T1000 (cell line): ENCODE data around the gene ACAA2.
"Not testable (repeated sequence)": the region's sequence is repeated elsewhere in the genome, so short reads cannot be mapped to it uniquely, and the experiment has no call there.

Source experiments
- DNase-seq: peaks from one replicate; lab custom pipeline; 2025; ENCODE audit warnings: mixed read lengths; lab: John Stamatoyannopoulos, UW

The ACAA2 gene

DNA sequence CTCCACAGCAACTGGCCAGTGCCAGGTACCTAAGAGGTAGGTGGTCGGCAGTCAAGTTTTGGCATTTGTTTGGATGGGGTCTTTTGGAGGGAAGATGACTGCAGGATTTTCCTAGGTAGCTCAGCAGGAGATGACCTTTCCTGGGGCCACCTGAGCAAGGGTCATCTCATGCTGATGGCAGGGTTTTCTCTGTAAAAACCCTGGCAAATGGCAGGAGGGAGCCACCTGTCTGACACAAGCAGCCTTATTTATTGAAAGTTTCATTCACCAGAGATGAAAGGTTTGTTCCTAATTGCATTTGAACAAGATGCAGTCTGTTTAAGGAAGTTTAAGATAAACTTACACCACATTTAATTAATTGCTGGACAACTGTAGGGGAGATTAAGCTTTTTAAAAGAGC is 31.6 kb upstream of the ACAA2 start:
- no peak for DNase-seq

DNA sequence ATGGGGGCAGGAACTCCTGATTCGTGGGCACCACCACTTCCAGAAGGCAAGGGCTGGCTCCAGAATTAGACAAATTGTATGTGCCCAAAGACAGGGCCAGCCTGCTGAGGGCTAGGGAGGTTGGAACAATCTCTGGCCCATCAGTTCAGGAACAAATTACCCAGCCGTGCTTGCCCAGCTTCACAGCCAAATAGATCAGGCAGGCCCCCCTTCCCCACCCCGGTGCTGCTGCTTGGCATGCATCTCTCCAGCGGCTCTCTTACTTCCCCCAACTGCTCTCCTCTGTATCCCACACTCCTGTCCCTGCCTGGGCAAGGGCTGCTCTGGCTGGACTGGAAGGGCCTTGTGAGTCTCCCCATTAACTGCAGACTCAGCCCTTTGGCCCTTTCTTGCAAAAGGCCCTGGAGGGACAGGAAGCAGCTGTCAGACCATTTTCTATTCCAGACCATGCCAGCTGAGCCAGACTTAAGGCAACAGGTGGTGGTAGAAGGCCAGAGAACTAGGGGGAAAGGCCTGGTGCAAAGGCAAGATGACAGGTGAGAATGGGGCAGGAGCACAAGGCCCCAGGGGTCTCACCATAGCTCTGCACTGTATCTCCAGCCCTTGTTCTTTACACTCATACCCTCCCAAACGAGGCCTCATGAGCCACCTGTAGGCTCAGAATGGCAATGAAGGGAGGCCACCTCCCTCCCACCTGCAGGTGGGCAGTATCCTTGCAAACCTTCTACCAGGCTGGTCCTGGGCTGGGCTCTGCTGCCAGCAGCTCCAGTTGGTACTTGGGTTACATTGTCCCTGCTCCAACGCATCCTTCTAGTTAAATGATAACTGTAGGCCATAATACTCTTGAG is 30.7 kb upstream of the ACAA2 start:
- DNase-seq, result no peak

DNA sequence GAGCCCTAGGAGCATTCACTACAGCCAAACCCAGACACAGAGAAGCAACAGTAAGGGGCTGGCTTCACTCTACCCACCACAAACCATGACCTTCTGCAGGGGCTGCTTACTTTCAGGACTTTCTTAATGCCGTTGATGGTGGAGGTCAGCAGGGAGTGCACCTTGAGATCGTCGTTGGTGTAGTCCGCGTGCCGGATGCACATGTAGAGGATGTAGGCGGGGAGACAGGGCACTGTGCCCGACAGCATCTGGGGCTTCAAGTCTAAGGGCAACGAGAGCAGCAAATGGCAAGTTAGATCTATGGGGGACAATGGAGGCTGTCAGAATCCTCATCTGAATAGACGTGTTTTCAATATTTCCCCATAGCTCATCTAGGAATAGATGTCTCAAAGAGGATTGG is 29.8 kb upstream of the ACAA2 start:
- no peak for DNase-seq

DNA sequence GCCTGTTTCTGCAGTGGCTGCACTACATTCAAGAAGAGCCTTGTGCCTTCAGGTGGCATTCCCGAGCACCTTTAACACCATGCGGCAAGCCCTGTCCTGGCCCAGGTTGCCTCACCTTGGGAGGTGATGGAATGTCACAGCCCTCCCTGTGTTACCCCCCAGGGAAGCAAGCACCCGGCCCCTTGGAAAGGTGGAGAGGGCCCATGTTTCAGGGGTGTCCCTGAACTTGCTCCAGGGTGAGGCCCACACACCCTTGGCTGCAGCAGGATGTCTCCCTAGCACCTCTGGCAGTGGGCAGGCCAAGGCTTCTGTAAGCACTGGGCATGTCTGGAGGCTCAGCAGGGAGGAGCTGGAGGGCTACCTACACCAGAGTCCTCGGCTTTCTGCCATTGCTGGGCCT is 29.3 kb upstream of the ACAA2 start:
- DNase-seq, result no peak

DNA sequence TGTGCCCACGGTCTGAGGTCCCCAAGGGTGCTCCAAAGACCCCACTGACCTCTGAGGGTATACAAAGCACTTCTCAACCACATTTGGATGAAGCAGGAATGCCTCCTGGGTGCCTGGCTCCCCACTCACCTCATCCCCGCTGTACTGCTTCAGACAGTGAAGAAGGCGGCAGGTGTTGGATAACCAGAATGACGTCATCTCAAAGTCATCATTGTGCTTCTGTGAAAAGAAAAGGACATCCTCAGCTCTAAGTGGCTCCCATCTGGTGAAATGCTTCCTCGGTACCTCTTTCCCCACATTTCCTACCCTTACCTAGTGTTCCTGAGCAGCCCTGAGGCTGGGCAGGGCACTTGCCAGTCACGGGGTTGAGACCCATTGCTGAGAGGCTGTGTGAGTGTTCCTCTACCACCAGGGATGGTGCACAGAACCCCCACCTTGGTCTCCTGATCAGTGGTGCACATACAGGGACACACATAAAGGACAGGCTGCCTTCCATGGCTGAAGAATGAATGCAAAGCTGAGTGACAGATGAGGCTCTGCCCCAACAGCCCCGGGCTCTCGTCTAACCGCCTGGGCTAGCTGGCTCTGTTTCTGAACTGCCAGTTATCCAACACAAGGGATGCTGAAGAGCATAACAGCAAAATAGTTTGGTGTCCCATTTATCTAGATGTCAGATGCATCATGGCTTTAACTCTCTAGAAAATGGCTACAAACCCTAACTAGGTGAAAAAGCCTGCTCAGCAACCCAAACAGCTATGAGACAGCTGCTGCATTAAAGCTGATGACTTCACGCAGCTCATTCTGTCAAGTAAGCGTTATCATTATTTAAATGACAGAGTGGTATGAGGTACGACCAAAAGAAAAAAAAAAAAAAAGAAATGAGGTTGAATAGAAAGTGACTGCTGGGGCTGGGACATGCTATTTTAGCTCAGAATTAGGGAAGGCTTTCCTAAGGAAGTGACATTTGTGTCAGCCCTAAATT is 28.2 kb upstream of the ACAA2 start:
- DNase-seq, result no peak

DNA sequence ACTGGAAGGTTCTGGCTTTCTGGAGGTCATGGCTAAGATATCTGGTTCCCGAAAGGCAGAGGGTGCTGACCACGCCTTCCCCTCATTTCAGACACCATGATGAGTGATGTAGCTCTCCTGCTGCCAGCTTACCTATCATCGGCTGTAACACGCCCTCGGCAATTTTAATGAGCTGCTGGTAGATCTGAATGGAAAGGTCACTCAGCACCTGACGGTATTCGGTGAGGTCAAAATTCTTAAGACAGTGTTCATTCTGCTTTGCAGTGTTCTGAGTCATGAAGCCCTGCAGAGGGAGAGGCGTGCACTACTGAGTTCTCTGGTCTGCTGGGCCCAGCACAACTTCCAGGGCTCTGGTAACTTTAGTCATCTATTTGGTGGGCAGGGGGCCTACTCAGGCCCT is 25.7 kb upstream of the ACAA2 start:
- no peak for DNase-seq

DNA sequence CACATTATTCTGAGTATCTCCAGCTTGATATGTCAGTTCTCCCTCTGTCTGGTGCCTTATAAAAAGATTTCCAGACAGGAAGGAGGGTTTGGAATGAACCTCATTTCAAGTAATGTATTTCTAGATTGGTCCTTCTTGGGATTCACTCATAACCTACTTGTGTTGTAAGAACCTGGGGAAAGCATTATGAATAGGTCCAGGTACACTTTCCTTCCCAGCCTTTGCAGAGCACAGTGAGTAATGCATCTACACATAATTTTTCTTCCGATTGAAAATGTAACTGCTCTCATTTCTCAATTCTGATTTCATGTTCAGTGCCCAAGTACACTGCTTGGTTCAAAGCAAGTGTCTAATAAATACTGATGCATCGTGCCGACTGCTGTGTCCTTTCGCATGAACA is 25.0 kb upstream of the ACAA2 start:
- DNase-seq, result no peak

DNA sequence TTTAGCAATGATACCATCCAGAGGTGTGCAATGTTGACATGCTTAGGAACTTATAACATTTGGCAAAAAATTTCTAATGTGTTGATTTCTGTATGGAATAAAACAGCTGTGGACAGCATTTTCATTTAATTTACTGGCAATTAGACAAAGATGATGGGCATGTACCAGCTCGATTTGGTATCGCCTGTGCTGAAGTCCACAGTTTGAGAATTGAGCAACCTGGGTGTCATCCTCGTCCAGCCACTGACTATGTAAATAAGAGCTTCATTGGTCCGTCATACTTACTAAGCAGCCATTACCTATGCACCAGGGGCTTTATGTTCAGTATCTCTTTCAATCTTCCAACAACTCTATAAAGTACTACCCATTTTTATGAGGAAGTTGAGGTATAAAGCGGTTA is 24.6 kb upstream of the ACAA2 start:
- DNase-seq, result no peak

DNA sequence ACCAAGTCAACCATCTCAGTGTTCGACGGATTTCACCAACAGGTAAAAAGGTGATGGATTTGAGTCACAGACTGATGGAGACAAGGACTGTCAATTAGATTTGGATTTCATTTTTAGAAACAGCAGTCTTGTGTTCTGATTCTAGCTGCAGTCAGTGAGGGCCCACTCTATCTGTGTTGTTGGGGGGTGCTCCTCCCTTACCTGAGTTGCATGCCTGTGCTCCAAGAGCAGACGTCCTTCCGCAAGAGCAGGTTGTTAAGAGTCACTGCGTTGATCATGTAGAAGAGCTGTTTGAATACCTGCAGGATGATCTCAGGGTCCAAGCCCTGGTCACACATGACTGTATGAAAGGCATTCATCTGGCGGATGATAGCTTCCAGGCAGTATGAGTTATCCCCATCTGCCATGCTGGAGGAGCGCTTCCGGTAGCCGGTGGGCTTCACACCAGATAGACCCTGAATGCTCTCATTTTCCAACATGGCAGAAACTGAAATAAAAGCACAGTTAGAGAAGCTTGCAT is 24.0 kb upstream of the ACAA2 start:
- DNase-seq, result not testable (repeated sequence)

DNA sequence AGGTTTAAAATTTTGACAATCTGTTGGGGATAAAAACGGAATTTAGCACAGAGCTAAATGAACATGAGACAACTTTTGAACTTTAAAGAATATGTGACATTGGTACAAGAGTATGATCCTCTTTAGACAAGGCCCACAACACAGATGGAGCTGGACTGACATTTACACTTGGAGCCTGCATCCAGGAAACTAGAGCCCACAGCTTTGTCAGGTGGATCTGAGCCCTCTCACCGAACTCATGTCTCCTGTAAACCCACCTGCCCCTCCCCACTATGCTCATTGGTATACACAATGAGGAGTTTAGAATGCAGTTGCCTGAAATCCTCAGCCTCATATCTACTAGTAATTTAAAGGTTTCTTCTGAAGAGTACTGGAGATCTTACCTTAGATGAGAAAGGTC is 22.1 kb upstream of the ACAA2 start:
- DNase-seq, result no peak

DNA sequence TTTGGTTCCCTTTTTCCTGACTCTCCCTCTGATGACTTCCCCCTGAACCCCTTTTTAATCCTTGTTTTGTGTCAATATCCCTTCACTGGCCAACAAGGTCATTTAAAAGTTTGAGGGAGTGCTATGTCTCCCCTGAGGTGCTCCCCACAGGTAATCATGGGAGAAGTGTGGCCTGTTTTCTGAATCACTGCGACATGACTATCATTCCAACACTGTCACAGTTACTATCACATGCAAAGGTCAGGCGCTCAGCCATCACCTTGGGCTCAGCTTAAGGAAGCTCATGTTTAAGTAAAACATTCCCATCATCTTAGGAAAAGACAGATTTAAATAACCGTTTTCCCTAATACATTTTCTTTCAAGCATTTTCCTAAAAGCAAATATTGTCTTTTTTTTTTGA is 20.9 kb upstream of the ACAA2 start:
- DNase-seq, result no peak

DNA sequence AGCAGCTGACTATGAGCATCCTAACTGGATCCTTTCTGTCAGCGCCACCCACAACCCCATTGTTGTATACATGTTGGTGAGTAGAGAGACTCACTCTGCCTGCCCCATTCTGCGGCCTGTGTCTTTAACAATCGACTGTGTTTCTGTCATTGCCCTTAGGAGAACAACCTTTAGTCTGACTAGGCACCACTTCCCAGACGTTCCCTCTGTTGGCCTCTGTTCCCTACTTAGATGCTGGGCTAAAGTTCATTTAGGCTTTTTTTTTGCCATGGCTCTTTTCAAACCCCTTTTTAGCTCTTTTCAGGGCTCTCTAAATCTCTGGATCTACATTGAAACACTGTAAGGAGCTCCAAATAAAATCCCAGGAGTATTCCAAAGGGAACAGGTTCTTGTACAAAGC is 20.5 kb upstream of the ACAA2 start:
- no peak for DNase-seq

DNA sequence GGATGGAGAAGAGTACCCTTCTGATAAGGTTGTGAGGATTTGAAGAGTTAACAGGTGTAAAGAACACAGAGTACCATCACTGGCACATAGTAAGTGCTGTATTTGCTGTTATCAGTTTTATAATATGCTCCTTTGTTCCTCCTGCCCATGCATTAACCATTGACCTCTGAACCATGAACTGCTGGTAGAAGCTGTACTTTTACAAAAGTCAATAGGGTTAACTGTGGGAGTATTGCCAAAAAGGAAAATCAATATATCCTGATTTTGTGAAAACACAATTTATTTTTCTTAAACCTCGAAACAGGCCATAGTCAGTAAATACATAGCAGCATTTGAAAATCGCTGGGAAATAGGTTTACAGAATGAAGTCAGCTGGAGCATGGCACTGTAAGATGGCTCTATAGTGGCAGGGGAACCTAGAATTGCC is 18.9 kb upstream of the ACAA2 start:
- no peak for DNase-seq

DNA sequence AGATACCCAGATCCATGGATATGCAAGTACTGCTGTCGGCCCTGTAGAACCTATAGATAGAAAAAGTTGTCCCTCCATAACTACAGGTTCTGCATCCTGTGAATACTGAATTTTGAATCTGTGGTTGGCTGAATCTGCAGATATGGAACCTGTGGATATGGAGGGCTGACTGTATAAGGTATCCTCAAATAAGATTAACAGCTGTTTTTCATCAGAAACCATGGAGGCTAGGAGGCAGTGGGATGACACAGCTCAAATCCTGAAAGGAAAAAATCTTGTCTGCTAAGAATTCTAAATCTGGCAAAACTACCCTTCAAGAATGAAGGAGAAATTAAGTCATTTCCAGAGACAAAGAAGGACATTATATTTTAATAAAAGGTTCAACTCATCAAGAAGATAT is 14.7 kb upstream of the ACAA2 start:
- DNase-seq, result no peak

DNA sequence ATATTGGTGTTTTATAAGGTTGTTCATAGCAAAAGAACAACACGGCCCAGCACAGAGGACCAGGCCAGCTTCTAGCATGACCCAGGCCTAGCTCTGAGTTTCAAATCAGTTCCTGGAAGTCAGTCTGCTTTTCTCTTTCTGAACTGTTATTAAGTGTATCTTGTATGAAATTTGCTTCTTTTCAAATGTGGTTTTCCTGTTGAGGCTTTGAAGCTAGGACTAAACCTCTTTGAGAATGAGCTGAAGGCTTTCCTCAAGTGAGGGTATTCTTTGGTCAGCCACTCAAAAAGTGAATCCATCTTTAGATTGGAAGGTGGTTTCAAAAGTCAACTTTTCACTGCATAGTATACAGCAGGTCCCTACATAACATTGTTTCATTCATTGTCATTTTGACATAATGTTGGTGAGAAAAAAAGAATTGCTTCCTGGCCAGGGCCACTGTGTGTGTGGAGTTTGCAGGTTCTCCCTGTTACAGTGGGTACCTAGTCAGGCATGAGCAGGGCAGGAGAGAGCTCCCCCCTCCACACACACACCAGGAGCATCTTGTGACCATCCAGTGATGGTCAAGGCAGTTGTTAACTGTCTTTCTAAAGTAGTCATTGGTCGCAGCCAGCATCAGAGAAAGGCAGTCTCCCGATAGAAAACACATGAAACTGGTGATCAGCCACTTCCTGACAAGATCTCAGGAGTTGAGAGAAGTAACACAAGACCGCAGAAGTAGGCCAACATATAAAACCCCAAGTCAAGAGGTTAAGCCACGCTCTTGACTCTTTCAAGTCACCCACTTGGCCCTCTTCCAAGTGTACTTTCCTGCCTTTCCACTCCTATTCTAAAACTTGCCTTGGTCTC is 6.7 kb upstream of the ACAA2 start:
- DNase-seq, result no peak

DNA sequence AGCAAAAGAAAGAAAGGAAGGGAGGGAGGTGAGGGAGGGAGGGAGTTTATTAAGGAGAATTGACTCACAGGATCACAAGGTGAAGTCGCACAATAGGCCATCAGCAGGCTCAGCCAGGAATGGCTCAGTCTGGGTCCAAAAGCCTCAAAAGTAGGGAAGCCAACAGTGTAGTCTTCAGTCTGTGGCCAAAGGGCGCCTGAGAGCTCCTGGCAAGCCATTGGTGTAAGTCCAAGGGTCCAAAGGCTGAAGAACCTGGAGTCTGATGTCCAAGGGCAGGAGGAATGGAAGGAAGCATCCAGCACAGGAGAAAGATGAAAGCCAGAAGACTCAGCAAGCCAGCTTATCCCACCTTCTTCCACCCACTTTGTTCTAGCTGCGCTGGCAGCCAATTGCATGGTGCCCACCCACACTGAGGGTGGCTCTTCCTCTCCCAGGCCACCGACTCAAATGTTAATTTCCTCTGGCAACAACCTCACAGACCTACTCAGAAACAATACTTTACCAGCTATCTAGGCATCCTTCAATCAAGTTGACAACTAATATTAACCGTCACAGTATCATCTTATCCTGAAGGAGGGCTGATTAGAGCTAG is 5.8 kb upstream of the ACAA2 start:
- no peak for DNase-seq

DNA sequence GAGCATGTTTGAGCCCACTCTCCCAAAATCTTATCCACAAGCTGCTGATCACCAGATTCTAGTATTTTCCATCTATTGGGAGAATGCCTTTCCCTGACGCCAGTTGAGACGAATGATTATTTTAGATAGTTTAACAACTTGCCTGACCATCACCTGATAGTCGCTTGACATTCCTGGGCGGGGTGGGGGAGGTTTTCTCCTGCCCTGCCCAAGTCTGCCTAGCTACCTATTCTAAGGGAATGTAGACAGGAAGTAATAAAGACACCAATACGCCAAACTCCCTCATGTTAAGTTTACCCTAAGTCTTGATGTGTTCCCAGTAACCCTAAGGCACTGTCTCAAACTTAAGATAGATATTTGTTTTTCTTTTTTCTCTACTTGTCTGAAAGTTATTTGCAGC is 4.6 kb upstream of the ACAA2 start:
- no peak for DNase-seq

DNA sequence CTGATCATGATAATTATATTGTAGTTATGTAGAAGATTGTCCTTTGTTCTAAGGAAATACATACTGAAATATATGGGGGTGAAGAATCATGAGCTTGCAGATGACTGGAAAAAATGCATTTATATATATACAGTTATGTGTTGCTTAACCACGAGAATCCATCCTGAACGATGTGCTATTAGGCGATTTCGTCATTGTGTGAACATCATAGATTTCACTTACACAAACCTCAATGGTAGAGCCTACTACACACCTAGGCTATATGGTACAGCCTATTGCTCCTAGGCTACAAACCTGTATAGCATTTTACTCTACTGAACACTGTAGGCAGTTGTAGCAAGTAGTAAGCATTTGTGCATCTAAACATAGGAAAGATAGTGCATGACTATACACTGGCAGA is 2.6 kb upstream of the ACAA2 start:
- DNase-seq, result no peak

DNA sequence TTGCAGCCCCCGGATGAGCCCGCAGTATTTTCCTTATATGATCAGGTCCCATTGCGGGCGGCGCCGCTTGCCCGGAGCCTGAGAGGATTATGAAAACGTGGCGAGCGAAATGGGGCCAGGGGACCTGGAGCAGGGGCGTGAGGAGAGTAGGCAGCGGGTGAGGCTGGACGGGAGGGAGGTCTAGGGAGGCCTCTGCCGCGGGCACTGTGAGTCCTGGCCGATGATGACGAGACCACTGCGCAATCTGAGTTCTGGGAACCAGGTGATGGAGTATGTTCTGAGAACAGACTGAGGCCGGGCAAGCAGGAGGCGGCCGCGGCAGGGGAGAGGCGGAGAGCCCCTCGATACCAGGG is 790 bp upstream of the ACAA2 start:
- DNase-seq, result no peak

DNA sequence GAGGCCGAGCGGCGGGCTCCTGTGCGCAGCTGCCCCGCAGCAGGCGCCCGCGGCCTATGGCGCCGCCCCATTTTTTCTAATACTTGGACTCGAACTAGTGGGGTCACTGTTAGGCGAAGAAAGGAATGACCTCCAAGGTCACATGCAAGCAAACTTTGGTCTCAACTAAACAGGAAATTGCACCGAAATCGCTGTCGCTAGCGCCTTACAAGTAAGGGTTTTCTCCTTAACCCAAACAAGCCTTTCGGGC is 339 bp downstream of the ACAA2 start:
- no peak for DNase-seq

DNA sequence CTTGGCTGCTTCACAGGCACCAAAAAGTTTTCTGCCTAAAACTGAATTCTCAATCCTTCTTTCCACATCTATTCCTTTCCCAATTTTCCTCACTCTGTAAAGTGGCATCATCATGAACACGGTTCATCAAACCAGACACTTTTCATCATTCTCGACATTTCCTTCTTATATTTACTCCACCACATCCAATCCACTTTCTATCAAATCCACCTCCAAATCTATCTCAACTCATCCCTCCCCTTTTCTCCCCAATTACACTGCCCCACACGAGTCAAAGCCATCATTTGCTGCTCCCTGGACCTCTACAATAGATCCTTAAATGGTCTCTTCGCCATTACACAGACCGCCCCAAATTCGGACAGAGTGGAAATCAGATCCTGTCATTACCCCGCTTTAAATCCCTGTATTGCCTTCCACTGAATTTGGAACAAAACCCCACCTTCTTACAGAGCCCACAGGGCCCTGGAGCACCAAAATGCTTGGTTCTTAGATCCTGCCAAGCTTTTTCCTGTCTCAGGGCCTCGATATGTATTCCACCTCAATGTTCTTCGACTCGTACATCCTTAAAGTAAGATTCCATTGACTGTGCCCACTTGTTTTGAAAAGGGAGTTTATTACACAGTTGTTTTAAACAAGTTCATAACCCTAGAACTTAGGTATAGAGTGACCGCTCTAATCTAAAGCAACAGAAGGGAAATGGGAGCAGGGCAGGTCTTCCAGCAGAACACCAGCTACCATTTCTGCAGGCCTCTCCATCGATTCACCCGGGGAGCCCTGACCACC is 856 bp downstream of the ACAA2 start:
- DNase-seq, result no peak
